RWPE2 (cell line): Measurements from ENCODE around the gene SLC37A4.
A peak's percentile ranks its signal among the peaks of the same experiment; 100 is the strongest.
"Not testable (repeated sequence)": the region's sequence is repeated elsewhere in the genome, so short reads cannot be mapped to it uniquely, and the experiment has no call there.

Source experiments
- ATAC-seq: fragments of 200-7000 bp; cut with Tn5 transposase; 3 replicates; pipeline ENCODE4 v1.9.1; 2021; ENCODE audit warnings: low read depth
- DNase-seq: peaks from one replicate; pipeline ENCODE4 v3.0.0-alpha.2; 2020; ENCODE audit warnings: low spot score
- H3K27ac ChIP-seq: fragments of 450-650 bp; 2 replicates; pipeline ENCODE4 v1.5.1; 2017; ENCODE audit warnings: mild to moderate bottlenecking; ENCODE audit not compliant: poor library complexity, severe bottlenecking
- H3K27me3 ChIP-seq: fragments of 250-450 bp; sonication (Bioruptor Pico); 2 replicates; pipeline ENCODE4 v1.5.1; 2021; ENCODE audit warnings: mild to moderate bottlenecking, moderate library complexity; ENCODE audit not compliant: insufficient read depth, poor library complexity, severe bottlenecking
- H3K36me3 ChIP-seq: fragments of 250-450 bp; sonication (Bioruptor Pico); 2 replicates; pipeline ENCODE4 v1.5.1; 2020; ENCODE audit warnings: low read depth, mild to moderate bottlenecking, moderate library complexity
- H3K4me1 ChIP-seq: fragments of 250-450 bp; sonication (Bioruptor Pico); 2 replicates; pipeline ENCODE4 v1.5.1; 2021; ENCODE audit warnings: mild to moderate bottlenecking, moderate library complexity; ENCODE audit not compliant: insufficient read depth, poor library complexity, severe bottlenecking
- H3K4me3 ChIP-seq: fragments of 250-450 bp; sonication (Bioruptor Pico); 2 replicates; pipeline ENCODE4 v1.5.1; 2021; ENCODE audit warnings: mild to moderate bottlenecking, moderate library complexity; ENCODE audit not compliant: severe bottlenecking
- H3K9me3 ChIP-seq: fragments of 250-450 bp; sonication (Bioruptor Pico); 2 replicates; pipeline ENCODE4 v1.5.1; 2021; ENCODE audit warnings: mild to moderate bottlenecking, moderate library complexity; ENCODE audit not compliant: severe bottlenecking
- TF ChIP-seq, protein P1 (sequence below): fragments of 450-650 bp; IDR thresholded peaks from one replicate; pipeline ENCODE4 v1.5.1; 2017; ENCODE audit warnings: mild to moderate bottlenecking, moderate library complexity; ENCODE audit not compliant: poor library complexity, severe bottlenecking

Gene SLC37A4

DNA sequence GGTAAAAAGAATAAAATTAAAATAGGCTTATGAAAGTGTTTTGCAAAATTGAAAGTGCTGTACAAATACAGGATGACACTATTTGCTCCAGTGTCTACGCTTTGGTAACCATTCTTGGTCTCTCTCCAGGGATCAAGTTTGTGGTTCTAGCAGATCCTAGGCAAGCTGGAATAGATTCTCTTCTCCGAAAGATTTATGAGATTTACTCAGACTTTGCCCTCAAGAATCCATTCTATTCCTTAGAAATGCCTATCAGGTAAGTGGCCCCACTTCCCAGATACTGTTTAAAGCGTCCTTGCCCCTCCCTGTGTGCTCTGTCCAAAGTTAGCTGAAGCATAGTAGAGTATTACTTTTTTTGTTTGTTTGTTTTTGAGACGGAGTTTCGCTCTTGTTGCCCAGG, 9.0 kb downstream of the SLC37A4 start:
- DNase-seq = no peak
- Histone ChIP-seq H3K4me1 (peaks cover 14% of the 10 kb centered on the region), H3K27ac (no peak overlapping the region), H3K9me3 (no peaks in the 10 kb centered on the region), H3K4me3 (no peak overlapping the region), H3K27me3 (no peaks in the 10 kb centered on the region), H3K36me3 (peaks cover 65% of the 10 kb centered on the region)
- TF ChIP-seq, protein P1, sequence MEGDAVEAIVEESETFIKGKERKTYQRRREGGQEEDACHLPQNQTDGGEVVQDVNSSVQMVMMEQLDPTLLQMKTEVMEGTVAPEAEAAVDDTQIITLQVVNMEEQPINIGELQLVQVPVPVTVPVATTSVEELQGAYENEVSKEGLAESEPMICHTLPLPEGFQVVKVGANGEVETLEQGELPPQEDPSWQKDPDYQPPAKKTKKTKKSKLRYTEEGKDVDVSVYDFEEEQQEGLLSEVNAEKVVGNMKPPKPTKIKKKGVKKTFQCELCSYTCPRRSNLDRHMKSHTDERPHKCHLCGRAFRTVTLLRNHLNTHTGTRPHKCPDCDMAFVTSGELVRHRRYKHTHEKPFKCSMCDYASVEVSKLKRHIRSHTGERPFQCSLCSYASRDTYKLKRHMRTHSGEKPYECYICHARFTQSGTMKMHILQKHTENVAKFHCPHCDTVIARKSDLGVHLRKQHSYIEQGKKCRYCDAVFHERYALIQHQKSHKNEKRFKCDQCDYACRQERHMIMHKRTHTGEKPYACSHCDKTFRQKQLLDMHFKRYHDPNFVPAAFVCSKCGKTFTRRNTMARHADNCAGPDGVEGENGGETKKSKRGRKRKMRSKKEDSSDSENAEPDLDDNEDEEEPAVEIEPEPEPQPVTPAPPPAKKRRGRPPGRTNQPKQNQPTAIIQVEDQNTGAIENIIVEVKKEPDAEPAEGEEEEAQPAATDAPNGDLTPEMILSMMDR = no peak
- ATAC-seq = no peak

DNA sequence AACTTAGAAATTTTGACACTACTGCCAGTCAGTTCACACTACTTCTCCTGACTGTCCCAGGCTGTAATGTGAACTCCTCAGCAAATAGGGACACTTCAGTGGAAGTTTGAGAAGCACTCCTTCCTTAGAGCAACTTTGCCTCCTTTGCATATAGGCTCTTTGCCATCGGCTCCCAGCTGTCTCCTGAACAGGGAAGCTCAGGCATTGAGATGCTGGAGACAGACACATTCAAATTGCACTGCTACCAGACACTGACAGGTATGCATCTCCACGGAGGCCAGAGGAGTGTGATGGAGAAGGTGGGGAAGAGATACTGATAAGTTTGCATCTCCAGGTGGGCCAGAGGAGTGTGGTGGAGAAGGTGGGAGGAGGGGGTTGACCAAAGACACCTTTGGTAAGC, 10.7 kb downstream of the SLC37A4 start:
- no peak for ATAC-seq
- Histone ChIP-seq H3K4me3 (peak overlapping the region; percentile 85), H3K4me1 (peaks cover 19% of the 10 kb centered on the region), H3K36me3 (peaks cover 75% of the 10 kb centered on the region), H3K27me3 (no peaks in the 10 kb centered on the region), H3K9me3 (no peaks in the 10 kb centered on the region), H3K27ac (no peak overlapping the region)
- TF ChIP-seq, protein P1 = no peak
- DNase-seq = no peak

DNA sequence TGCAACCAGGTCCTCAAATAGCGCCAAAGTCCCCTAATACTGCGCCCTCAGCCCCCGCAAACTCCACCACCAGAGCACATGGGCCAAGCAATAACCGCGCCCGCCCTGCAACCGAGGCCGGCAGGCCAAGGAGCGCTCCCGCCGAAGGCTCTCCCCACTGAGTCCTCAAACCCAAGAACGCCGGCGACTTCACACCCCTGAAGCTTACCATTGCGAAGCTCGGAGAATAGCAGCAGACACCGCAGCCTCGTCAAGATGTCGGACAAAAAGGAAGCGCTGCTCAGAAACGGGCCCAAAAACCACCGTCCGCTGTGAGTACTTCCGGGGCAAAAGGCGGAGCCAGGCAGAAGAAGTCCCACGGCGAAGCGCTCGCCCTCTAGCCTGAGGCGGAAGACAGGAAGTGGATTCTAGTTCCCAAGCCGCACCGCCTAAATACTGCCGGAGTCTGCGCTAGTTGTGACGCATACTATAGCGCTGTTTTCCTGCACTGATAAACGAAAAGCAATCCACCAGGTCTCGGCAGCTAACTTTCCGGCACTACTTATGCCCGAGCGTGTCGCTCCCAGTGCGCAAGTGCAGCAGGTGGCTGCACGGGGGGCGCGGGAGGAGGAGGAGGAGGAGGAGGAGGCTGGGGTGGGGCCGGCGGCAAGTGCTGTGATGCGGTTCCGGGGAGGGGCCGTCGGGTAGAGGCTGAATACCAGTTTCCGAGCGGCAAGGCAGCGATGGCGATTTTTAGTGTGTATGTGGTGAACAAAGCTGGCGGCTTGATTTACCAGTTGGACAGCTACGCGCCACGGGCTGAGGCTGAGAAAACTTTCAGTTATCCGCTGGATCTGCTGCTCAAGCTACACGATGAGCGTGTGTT, 12.4 kb downstream of the SLC37A4 start, which contains the start of the genes RPS25 and TRAPPC4:
RPS25 (minus strand) TSS at position 270 of the 865 bp plus-strand sequence; CDS start at position 211, 59 bp downstream.
TRAPPC4 (plus strand) TSS at position 693 of the 865 bp plus-strand sequence; CDS start at position 723, 30 bp downstream.
- no peaks in the 10 kb centered on the region for H3K27me3 ChIP-seq
- ATAC-seq = peak; percentile 87
- DNase-seq = peak; percentile 97
- peaks cover 19% of the 10 kb centered on the region for H3K4me1 ChIP-seq
- H3K9me3 ChIP-seq = no peaks in the 10 kb centered on the region
- peaks cover 75% of the 10 kb centered on the region for H3K36me3 ChIP-seq
- peak within 1 kb of the TSS; percentile 82 for H3K27ac ChIP-seq
- peak within 1 kb of the TSS; percentile 85 for H3K4me3 ChIP-seq
- TF ChIP-seq, protein P1 = no peak

DNA sequence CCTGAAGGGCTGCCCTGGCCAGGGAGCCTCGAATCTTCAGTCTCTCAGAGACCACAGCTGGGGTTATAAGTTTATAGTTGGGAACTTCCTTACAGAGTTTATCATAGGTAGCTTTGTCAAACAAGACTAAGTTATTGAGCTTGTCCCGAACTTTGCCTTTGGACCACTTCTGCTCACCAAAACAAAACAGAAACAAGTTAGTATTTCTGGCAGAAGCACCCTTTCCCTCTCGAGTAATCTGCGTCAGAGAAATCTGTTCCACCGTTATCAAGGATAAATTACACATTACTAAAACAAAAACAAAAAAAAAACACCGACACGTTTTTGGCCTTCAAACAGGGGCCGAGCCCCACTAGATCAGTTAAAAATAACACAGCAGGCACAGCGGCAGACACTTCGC, 13.3 kb downstream of the SLC37A4 start:
- peaks cover 78% of the 10 kb centered on the region for H3K36me3 ChIP-seq
- H3K4me1 ChIP-seq = peaks cover 19% of the 10 kb centered on the region
- ATAC-seq, DNase-seq, H3K27me3 ChIP-seq, H3K9me3 ChIP-seq: not testable (repeated sequence)
- H3K27ac ChIP-seq = peak overlapping the region; percentile 82
- peak overlapping the region; percentile 85 for H3K4me3 ChIP-seq

DNA sequence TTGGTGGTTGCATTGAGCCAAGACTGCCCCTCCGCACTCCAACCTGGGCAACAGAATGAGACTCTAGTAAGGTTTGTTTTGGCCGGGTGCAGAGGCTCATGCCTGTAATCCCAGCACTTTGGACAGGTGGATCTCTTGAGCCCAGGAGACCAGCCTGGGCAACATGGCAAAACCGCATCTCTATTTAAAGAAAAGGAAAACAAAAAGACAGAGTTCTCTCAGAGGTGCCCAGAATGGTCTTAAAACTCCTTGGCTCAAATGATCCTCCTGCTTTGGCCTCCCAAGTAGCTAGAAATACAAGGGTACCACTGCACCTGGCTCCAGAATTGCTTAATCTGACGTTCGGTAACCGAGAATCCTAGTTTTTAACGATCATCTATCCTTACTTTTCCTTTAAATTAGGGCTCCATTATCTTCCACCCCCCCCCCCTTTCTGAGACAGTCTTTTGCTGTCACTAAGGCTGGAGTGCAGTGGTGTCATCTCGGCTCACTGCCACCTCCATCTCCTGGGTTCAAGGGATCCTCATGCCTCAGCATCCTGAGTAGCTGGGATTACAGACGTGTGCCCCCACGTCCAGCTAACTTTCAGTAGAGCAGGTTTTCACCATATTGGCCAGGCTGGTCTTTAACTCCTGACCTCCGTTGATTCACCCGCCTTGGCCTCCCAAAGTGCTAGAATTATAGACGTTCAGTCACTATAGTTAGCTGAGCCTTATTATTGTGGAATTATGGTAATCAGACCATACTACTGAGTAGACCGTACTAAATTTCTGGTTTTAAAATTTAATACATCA, 14.3 kb downstream of the SLC37A4 start:
- Histone ChIP-seq H3K4me3 (peak overlapping the region; percentile 85), H3K36me3 (peaks cover 72% of the 10 kb centered on the region), H3K27ac (peak overlapping the region; percentile 82)

More for the DNA sequence above, 14.3 kb downstream of the SLC37A4 start:
- TF ChIP-seq, protein P1 = no peak
- ATAC-seq (no peak), DNase-seq (no peak)
- Histone ChIP-seq H3K27me3 (no peaks in the 10 kb centered on the region), H3K9me3 (no peaks in the 10 kb centered on the region), H3K4me1 (peaks cover 19% of the 10 kb centered on the region)
